Epithelial cell of esophagus (primary cell): ENCODE measurements around the gene C11orf42.

Experiments used
- DNase-seq: peaks from one replicate; pipeline ENCODE4 v3.0.0; 2010; ENCODE audit warnings: low read depth
- H3K4me3 ChIP-seq: 2 replicates; pipeline ENCODE4 v1.5.1; 2011; ENCODE audit warnings: mild to moderate bottlenecking, low read length, control low read depth
- TF ChIP-seq, protein P1 (sequence below): IDR thresholded peaks from 2 replicates; pipeline ENCODE4 v1.5.1; 2011; ENCODE audit warnings: low read depth, mild to moderate bottlenecking, low read length, control low read depth, inconsistent platforms; ENCODE audit not compliant: insufficient read depth; ENCODE audit errors: missing control alignments

The C11orf42 gene

DNA sequence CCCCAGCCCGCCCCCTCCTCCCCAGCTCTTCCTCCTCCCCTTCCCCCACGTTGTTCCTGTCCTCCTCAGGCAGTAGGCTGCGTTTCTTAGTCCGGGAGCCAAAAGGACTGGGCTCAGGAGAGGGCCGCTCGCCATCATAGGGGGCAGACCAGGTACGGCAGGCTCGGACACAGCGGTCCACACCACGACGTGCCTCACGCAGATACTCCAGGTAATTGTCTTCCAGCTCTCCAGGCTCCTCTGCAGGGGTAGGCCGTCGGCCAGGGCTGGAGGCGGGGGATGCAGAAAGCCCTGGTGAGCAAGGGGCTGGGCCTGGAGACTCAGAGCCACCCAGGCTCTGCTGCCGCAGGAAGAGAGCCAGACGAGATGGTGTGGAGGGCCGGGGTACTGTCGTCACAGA, 12.4 kb downstream of the C11orf42 start:
- TF ChIP-seq, protein P1, sequence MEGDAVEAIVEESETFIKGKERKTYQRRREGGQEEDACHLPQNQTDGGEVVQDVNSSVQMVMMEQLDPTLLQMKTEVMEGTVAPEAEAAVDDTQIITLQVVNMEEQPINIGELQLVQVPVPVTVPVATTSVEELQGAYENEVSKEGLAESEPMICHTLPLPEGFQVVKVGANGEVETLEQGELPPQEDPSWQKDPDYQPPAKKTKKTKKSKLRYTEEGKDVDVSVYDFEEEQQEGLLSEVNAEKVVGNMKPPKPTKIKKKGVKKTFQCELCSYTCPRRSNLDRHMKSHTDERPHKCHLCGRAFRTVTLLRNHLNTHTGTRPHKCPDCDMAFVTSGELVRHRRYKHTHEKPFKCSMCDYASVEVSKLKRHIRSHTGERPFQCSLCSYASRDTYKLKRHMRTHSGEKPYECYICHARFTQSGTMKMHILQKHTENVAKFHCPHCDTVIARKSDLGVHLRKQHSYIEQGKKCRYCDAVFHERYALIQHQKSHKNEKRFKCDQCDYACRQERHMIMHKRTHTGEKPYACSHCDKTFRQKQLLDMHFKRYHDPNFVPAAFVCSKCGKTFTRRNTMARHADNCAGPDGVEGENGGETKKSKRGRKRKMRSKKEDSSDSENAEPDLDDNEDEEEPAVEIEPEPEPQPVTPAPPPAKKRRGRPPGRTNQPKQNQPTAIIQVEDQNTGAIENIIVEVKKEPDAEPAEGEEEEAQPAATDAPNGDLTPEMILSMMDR = no peak
- no peak for DNase-seq
- no peak overlapping the region for H3K4me3 ChIP-seq

DNA sequence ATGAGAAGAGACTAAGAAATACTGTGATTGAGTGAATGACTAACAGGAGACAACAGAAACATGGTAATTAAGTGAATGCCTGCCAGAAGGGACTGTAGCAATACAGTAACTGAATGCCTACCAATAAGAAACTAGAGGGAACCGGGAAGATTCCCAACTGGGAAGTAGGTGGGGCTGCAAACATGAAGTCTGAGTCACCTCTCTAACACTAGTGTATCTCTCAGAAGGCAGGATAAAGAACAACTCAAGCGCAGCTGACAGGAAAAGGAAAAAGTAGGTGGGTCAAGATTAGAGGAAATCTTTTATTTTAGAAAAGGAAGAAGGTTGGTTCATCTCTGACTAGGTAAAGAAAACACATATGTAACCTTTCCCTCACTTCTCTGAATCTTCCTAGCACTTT, 14.0 kb downstream of the C11orf42 start:
- TF ChIP-seq, protein P1 = no peak
- peak; percentile 93 for DNase-seq

DNA sequence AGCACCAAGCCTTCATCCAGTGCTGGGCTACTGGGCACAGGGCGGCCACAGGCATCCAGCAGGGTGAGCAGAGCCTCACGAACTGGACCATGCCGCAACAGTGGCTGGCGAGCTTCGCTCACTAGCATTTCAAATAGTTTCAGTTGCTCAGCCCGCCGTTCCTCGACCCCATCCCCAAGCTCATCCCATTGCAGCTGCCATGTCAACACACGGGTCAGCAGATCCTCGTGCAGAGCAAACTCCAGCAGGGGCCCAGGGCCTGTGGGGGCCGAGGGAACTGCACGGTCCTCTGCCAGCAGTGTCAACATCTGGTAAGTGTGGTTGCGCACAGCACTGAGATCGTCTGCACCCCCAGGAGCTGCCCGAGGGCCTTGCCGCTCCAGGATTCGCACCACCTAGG, 18.5 kb downstream of the C11orf42 start:
- no peak for DNase-seq
- TF ChIP-seq, protein P1 = no peak
- no peak overlapping the region for H3K4me3 ChIP-seq

More for the DNA sequence above, 14.0 kb downstream of the C11orf42 start:
- no peak overlapping the region for H3K4me3 ChIP-seq

DNA sequence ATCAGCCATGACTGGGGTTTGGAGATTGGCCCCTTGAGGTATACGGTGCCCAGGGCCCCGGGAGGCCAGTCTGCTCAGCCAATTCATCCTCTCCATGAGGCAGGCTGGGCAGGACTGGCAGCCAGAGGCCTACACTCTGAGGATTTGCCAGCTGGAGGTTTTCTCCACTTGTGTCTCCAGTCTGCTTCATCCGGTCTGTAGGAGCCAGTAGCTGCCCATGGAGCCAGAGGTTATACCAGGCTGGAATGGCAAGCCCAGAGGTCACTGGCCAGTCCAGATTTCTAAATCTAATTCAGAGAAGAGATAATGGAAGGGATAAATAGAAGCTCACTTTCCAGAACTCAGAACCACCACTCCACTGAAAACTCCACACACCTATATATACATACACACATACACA, 19.1 kb downstream of the C11orf42 start:
- no peak overlapping the region for H3K4me3 ChIP-seq
- TF ChIP-seq, protein P1 = no peak
- no peak for DNase-seq

DNA sequence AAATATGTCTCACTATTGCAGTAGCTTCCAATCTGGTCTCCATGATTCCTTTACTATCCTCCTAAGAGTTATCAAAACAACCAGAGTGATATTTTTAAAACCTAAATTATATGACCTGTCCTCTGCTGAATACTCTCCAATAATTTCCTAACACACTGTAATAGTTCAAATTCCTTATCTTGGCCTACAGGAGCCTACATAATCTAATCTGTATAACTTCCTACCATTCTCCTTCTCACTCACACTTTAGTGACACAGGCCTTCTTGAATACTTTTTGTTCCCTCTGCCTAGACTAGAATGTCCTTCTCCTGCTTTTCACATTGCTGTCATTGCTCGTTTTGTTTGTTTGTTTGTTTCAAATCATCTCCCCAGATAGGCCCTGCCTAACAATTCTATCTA, 19.7 kb downstream of the C11orf42 start:
- TF ChIP-seq, protein P1 = no peak
- no peak for DNase-seq
- H3K4me3 ChIP-seq = no peak overlapping the region

DNA sequence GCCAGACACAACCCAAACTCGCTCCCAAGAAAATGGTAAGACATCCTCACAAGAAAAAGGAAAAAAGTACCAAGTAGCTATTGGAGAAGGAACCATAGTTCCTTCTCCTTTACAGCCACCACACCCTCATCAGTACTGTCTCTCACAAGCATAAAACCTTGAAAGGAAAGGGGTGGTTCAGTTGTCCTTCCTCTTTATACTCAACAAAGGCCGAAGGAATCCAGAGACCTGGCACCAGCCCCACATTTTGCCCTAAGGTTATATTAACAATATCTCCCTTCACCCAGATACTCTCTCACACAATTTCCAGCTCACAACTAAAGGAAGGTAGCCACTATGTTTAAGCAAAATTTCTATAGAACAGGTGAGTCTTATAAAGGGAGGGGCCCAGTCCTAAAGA, 20.5 kb downstream of the C11orf42 start:
- TF ChIP-seq, protein P1 = no peak
- H3K4me3 ChIP-seq = no peak overlapping the region
- DNase-seq = no peak

DNA sequence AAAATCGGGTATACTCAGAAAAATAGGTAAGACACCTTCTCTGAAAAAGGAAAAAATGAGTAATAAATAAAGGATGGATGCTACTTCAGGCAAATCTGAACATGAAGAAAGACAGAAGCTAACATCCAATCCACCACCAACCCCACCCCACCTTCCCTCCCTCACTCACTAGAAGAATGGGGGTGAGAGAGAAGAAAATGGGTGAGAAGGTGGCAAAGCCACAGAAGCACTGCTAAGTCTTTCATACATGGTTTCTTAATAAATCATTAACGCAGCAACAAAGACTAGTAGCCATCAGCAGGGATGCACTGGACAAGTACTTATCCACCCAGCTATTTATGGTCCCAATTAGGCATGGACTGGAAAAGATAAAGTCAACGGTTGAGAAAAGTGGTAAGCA, 23.2 kb downstream of the C11orf42 start:
- no peak for DNase-seq
- H3K4me3 ChIP-seq = no peak overlapping the region
- TF ChIP-seq, protein P1 = no peak
